HFF-Myc (cell line): ENCODE results near the gene ZSCAN21.

ENCODE experiments used
- DNase-seq: peaks from one replicate; pipeline ENCODE4 v3.0.0-alpha.2; 2011; ENCODE audit warnings: low read depth; ENCODE audit errors: extremely low read depth
- H3K4me3 ChIP-seq: replicated peaks from 2 replicates; pipeline ENCODE4 v1.5.1; 2011; ENCODE audit warnings: low read depth, mild to moderate bottlenecking, control low read depth, low read length
- TF ChIP-seq, protein P1 (sequence below): IDR thresholded peaks from 2 replicates; pipeline ENCODE4 v1.5.1; 2012; ENCODE audit warnings: mild to moderate bottlenecking, low read depth, low read length, control low read depth; ENCODE audit errors: missing control alignments

ZSCAN21 gene

DNA sequence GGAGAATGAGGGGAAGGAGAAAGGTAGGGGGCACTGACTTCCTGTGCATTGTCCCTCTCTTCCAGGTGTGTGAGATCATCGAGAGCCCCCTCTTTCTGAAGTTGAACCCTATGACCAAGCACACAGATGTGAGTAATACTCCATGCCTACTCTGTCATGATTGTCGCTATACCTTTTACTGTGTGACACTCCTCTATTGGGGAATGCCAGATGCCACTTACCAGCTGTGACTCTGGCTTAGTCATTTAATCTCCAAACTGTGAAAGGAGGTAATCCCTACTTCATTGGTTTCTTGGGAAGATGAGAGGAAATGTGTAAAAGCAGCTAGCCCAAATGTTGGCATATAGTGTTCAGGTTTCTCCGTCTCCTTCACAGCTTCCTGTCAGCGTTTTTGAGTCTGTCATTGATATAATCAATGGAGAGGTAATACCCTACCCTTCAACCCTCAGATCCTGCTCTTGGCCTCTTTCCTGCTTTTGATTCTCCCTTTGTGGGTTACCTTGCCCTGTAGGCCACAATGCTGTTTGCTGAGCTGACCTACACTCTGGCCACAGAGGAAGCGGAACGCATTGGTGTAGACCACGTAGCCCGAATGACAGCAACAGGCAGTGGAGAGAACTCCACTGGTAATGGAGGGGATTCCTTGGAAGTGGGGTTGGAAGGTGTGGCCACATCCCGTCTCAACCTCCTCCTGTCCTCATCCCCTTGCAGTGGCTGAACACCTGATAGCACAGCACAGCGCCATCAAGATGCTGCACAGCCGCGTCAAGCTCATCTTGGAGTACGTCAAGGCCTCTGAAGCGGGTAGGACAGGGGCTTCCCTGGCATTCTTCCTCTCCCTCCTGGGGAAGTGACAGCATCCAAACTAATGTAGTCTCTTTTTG is 41.2 kb downstream of the ZSCAN21 start:
- H3K4me3 ChIP-seq = peak overlapping the region; percentile 5; the same call in 1 of the 2 replicates
- no peak for DNase-seq
- TF ChIP-seq, protein P1, sequence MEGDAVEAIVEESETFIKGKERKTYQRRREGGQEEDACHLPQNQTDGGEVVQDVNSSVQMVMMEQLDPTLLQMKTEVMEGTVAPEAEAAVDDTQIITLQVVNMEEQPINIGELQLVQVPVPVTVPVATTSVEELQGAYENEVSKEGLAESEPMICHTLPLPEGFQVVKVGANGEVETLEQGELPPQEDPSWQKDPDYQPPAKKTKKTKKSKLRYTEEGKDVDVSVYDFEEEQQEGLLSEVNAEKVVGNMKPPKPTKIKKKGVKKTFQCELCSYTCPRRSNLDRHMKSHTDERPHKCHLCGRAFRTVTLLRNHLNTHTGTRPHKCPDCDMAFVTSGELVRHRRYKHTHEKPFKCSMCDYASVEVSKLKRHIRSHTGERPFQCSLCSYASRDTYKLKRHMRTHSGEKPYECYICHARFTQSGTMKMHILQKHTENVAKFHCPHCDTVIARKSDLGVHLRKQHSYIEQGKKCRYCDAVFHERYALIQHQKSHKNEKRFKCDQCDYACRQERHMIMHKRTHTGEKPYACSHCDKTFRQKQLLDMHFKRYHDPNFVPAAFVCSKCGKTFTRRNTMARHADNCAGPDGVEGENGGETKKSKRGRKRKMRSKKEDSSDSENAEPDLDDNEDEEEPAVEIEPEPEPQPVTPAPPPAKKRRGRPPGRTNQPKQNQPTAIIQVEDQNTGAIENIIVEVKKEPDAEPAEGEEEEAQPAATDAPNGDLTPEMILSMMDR = no peak

DNA sequence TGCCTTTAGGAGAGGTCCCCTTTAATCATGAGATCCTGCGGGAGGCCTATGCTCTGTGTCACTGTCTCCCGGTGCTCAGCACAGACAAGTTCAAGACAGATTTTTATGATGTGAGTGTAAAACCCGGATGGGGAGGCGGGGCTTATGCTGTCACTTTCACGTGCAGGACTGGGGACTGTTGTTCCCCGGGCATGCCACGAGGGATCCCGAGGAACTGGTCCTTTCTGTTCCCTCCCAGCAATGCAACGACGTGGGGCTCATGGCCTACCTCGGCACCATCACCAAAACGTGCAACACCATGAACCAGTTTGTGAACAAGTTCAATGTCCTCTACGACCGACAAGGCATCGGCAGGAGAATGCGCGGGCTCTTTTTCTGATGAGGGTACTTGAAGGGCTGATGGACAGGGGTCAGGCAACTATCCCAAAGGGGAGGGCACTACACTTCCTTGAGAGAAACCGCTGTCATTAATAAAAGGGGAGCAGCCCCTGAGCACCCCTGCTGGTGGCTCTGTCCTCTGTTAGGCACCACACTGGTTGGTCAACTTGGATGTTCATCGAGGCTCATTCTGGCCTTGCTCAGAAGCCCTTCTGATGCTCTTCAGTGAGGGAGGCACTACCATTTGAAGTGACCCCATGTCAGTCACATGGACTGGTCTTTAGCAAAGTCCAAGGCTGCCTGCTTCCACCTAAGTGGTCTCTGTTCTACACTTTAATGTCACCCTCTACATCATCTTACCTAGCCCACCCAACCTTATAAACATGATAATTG is 42.0 kb downstream of the ZSCAN21 start:
- H3K4me3 ChIP-seq = no peak overlapping the region
- TF ChIP-seq, protein P1 = peak; percentile 31
- no peak for DNase-seq

DNA sequence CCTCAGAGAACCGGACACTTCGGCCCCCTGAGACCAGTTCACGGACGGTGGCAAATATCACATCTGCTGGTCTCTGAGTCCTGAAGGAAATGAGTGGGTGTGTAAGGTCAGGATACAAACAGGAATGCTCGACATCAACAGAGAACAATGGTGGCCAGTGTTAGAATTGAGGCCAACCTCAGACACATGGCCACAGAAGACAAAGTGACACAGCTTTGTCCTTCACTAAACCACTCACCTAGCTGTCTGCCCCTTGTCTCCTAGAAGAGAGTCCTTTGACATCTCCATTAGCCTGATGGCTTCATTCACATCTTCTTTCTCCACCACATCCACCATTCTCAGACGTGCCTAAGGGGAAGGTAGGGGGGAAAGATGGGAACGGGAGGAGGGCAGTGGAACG is 43.5 kb downstream of the ZSCAN21 start:
- DNase-seq = no peak
- TF ChIP-seq, protein P1 = no peak
- H3K4me3 ChIP-seq = no peak overlapping the region

DNA sequence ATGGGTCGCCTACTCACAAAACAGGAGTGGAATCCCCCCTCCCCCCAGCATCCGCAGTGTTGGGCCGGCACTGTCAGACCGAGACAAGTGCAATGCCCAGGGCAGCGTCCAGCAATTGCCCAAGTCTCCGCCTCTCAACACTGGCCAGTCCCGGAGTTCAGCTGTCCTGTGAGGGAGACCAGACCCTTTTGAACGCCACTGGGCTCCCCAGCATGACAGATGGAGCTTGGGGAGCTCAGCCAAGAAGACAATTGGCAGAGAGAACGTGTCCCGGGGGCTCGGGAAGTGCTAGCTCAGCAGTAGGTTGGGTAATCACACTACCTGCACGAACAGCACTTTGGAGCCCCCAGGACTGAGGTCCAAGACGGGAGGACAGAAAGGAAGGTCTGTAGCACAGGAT is 43.9 kb downstream of the ZSCAN21 start:
- H3K4me3 ChIP-seq = no peak overlapping the region
- DNase-seq = no peak
- TF ChIP-seq, protein P1 = no peak

DNA sequence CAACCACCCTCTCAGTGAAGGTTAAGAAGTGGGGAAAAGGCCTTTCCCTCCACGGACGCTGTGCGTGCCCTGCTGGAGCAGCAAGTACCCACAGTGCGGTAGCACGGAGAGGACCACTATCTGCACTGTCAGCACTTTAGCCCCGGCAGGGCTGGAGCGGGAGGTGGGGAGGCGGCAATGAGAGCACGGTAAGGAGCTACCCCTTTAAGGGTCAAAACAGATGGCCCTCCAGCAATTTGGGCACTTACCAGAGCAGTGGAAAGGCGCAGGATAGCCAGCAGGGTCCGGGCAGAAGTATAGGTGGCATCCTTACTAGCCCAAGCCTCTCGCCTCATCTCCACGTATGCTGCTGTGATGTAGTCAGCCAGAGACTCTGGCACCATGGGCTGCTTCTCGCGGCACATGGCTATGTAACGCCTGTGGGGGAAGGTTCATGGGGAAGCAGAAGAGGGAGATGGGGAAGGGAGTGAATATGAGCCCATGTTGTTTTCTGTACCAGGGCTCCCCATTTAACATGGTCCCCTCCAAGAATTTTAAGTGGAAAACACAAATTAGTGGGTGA is 44.4 kb downstream of the ZSCAN21 start:
- no peak for DNase-seq
- TF ChIP-seq, protein P1 = no peak
- no peak overlapping the region for H3K4me3 ChIP-seq

DNA sequence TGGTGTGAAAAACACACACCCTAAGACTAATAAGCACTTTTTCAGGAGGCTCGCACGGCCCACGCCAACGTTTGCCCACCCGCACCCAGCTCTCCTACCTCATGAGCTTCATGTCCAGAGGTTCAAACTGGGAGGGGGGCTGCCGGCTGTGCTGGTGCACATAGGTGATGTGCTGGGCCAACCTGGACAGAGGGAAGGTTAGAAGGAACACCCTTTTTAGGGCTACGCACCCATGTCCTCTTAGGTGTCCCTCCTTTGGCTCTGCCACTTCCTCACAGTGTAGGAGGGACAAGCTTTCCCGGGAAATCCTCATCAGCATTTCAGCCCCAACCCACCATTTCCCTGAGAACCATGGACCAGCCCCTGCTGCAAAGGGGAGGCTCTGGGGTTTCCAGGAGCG is 45.7 kb downstream of the ZSCAN21 start:
- TF ChIP-seq, protein P1 = no peak

More for the DNA sequence above, 45.7 kb downstream of the ZSCAN21 start:
- no peak for DNase-seq
- no peak overlapping the region for H3K4me3 ChIP-seq
